ENCODE data around the gene FXYD5.

GRCh38 chr19:35125270-35125717 is 29.2 kb upstream of the FXYD5 start:
- TF ChIP-seq POLR2AphosphoS5 (IDR thresholded peaks at IDR 0.05) (no peak), CTCF (IDR thresholded peaks at IDR 0.05) (no peak)

Measured in stomach (tissue), 4 donors.